ENCODE data around the gene ALOX15B.
"Not testable (repeated sequence)": the region's sequence is repeated elsewhere in the genome, so short reads cannot be mapped to it uniquely, and the experiment has no call there.

The ALOX15B gene

DNA sequence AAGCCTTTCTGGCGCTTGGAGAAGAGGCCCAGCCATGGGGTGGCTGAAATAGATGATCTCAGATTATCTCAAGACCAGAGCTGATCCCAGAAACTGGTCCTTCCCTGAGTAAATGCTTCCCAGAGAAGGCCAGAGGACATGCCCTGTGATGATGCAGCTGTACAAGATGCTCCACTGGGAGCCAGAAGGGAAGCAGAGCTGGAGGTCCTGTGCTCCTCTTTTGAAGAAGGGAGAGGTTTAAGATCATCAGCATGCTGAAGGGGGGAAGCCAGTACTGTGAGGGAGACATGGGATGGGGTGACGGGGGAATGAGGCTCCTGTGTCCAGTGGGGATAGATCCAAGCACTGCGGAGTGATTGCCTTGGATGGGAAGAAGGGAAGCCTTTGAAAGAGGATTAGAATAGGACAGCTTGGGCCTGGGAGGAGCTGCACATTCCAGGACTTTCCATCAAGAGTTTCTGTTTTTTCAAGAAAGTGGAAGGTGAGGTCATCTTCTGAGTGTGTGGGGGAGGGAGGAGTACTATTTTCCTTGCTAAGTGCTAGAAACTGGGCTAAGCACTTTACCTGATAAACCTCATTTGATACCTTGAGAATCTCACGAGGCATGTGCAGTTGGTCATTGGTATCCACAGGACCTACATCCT is 16.4 kb upstream of the ALOX15B start:
- Histone ChIP-seq H3K4me2 (ENCODE audit: low read depth, low read length) (no peak overlapping the region), H3K9ac (ENCODE audit: low read length) (no peak overlapping the region), H3F3A (ENCODE audit: insufficient read depth, low read length) (no peaks in the 10 kb centered on the region), H3K4me1 (ENCODE audit: low read length) (no peaks in the 10 kb centered on the region), H3K9me2 (replicated peaks; ENCODE audit: insufficient read depth, low read length) (no peaks in the 10 kb centered on the region), H3K27ac (ENCODE audit: low read length) (no peak overlapping the region), H3K4me3 (ENCODE audit: low read length) (no peak overlapping the region), H3K9me3 (replicated peaks; ENCODE audit: insufficient read depth, low read length) (no peaks in the 10 kb centered on the region), H3K36me3 (replicated peaks; ENCODE audit: insufficient read depth, low read length) (no peaks in the 10 kb centered on the region), H3K27me3 (replicated peaks; ENCODE audit: insufficient read depth, low read length) (peaks cover 57% of the 10 kb centered on the region), H4K20me1 (ENCODE audit: insufficient read depth, low read length) (no peaks in the 10 kb centered on the region), H3K79me2 (ENCODE audit: low read length) (no peaks in the 10 kb centered on the region), H2AFZ (ENCODE audit: low read length) (no peak overlapping the region)
- no peak for TF ChIP-seq EZH2 (optimal IDR thresholded peaks at IDR 0.05; ENCODE audit: low read depth, low read length)
- TF ChIP-seq, protein P1, sequence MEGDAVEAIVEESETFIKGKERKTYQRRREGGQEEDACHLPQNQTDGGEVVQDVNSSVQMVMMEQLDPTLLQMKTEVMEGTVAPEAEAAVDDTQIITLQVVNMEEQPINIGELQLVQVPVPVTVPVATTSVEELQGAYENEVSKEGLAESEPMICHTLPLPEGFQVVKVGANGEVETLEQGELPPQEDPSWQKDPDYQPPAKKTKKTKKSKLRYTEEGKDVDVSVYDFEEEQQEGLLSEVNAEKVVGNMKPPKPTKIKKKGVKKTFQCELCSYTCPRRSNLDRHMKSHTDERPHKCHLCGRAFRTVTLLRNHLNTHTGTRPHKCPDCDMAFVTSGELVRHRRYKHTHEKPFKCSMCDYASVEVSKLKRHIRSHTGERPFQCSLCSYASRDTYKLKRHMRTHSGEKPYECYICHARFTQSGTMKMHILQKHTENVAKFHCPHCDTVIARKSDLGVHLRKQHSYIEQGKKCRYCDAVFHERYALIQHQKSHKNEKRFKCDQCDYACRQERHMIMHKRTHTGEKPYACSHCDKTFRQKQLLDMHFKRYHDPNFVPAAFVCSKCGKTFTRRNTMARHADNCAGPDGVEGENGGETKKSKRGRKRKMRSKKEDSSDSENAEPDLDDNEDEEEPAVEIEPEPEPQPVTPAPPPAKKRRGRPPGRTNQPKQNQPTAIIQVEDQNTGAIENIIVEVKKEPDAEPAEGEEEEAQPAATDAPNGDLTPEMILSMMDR (IDR thresholded peaks at IDR 0.05; ENCODE audit: low read length): no peak
- TF ChIP-seq EZH2phosphoT487 (IDR thresholded peaks at IDR 0.05; ENCODE audit: low read length): no peak
- no peak for DNase-seq

DNA sequence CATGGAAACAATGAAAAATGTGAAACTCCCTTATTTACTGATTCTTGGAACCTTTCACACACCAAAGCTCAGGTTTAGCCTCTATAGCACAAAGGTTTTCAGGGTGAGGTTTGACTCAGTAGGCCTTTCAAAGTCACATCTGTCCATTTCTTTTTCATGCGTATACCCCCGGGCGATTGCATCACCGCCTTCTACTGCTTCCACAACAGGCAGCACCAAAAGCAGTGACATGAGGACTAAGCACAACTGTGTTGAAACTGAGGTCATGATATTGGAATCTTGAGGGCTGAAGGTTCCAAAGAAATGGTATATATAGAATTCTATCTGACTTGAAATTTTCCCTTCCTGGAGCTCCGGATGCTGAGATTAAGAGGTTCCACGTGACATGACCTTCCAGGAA is 14.7 kb upstream of the ALOX15B start:
- not testable (repeated sequence) for H3K79me2 ChIP-seq (ENCODE audit: low read length); H3K27ac ChIP-seq (ENCODE audit: low read length); H3K4me1 ChIP-seq (ENCODE audit: low read length); DNase-seq; H3K36me3 ChIP-seq (replicated peaks; ENCODE audit: insufficient read depth, low read length); H3K4me3 ChIP-seq (ENCODE audit: low read length); H4K20me1 ChIP-seq (ENCODE audit: insufficient read depth, low read length); H2AFZ ChIP-seq (ENCODE audit: low read length); H3K4me2 ChIP-seq (ENCODE audit: low read depth, low read length); H3K9me3 ChIP-seq (replicated peaks; ENCODE audit: insufficient read depth, low read length); H3F3A ChIP-seq (ENCODE audit: insufficient read depth, low read length); H3K9ac ChIP-seq (ENCODE audit: low read length); H3K9me2 ChIP-seq (replicated peaks; ENCODE audit: insufficient read depth, low read length)
- H3K27me3 ChIP-seq (replicated peaks; ENCODE audit: insufficient read depth, low read length): peaks cover 59% of the 10 kb centered on the region

DNA sequence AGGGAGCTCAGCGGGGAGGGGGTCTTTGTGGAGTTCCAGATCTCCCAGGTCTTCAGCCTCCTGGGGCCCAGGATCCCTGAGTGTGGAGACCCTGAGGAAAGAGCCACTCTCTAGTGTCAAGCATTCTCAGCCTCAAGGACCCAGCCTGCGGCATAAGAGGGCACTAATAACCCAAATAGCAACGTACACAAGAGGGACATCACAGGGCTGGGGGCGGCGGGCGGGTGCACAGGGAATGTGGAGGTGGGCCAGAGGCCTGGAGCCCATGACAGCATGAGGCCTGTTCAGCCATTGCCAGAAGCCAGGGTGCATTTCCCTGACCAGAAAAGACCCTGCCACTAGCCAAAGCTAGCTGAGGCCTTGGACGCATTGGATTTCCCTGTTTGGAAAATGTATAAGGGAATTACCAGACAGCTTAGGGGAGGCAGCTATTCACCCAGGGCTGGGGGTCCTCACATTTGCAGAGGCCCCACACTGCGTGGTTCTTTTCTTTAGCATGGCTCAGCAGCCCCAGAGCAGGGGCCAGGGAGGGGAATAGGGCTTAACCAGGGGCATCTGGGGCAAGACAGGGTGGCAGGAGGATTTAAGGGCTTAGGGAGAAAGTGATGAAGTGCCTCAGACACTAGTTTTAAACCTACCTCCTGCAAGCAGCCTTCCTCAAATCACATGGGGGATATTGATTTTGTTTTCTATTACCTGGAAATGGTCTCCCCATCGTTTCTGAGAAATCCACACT is 13.5 kb upstream of the ALOX15B start:
- Histone ChIP-seq H3K9me3 (replicated peaks; ENCODE audit: insufficient read depth, low read length) (no peaks in the 10 kb centered on the region), H3K4me3 (ENCODE audit: low read length) (no peak overlapping the region), H3K4me1 (ENCODE audit: low read length) (no peaks in the 10 kb centered on the region), H2AFZ (ENCODE audit: low read length) (no peak overlapping the region), H3K79me2 (ENCODE audit: low read length) (no peaks in the 10 kb centered on the region), H3K9ac (ENCODE audit: low read length) (no peak overlapping the region), H4K20me1 (ENCODE audit: insufficient read depth, low read length) (no peaks in the 10 kb centered on the region), H3K4me2 (ENCODE audit: low read depth, low read length) (no peak overlapping the region), H3K27ac (ENCODE audit: low read length) (no peak overlapping the region), H3F3A (ENCODE audit: insufficient read depth, low read length) (no peaks in the 10 kb centered on the region), H3K9me2 (replicated peaks; ENCODE audit: insufficient read depth, low read length) (no peaks in the 10 kb centered on the region), H3K27me3 (replicated peaks; ENCODE audit: insufficient read depth, low read length) (peaks cover 58% of the 10 kb centered on the region), H3K36me3 (replicated peaks; ENCODE audit: insufficient read depth, low read length) (no peaks in the 10 kb centered on the region)
- no peak for DNase-seq
- no peak for TF ChIP-seq EZH2phosphoT487 (IDR thresholded peaks at IDR 0.05; ENCODE audit: low read length)
- no peak for TF ChIP-seq EZH2 (optimal IDR thresholded peaks at IDR 0.05; ENCODE audit: low read depth, low read length)
- TF ChIP-seq, protein P1 (IDR thresholded peaks at IDR 0.05; ENCODE audit: low read length): no peak

DNA sequence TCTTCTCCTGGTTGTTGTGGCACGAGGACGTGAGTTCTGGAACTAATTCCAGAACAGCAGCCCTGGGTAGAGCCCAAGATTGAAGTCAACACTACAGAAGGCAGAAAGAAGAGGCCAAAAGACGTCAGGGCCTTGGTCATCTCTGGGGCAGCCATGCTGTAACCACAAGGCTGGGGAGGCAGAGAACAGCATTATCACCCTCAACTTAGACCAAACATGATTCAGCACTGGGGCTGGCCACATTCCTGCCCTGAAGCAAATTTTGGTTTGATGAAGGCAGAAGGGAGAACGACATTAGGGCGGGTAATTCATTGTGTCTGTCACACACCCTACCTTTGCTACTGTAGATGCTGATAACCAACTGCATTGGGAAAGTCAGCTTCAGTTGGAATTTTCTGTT is 9.7 kb upstream of the ALOX15B start:
- DNase-seq: no peak
- Histone ChIP-seq H3F3A (ENCODE audit: insufficient read depth, low read length) (no peaks in the 10 kb centered on the region), H3K36me3 (replicated peaks; ENCODE audit: insufficient read depth, low read length) (no peaks in the 10 kb centered on the region)

More for the DNA sequence above, 9.7 kb upstream of the ALOX15B start:
- Histone ChIP-seq H3K27ac (ENCODE audit: low read length) (no peak overlapping the region), H3K4me3 (ENCODE audit: low read length) (no peak overlapping the region), H3K27me3 (replicated peaks; ENCODE audit: insufficient read depth, low read length) (peaks cover 73% of the 10 kb centered on the region), H3K4me2 (ENCODE audit: low read depth, low read length) (no peak overlapping the region), H2AFZ (ENCODE audit: low read length) (no peak overlapping the region), H3K79me2 (ENCODE audit: low read length) (no peaks in the 10 kb centered on the region), H4K20me1 (ENCODE audit: insufficient read depth, low read length) (no peaks in the 10 kb centered on the region), H3K9me3 (replicated peaks; ENCODE audit: insufficient read depth, low read length) (no peaks in the 10 kb centered on the region), H3K9ac (ENCODE audit: low read length) (no peak overlapping the region), H3K4me1 (ENCODE audit: low read length) (no peaks in the 10 kb centered on the region), H3K9me2 (replicated peaks; ENCODE audit: insufficient read depth, low read length) (no peaks in the 10 kb centered on the region)
- TF ChIP-seq, protein P1 (IDR thresholded peaks at IDR 0.05; ENCODE audit: low read length): no peak
- TF ChIP-seq EZH2phosphoT487 (IDR thresholded peaks at IDR 0.05; ENCODE audit: low read length) (no peak), EZH2 (optimal IDR thresholded peaks at IDR 0.05; ENCODE audit: low read depth, low read length) (no peak)
